Trophoblast cell (in vitro differentiated cells and primary cell): ENCODE measurements around the gene EXD3.

Experiments
- DNase-seq, 2 donors: peaks; one replicate each; pipeline ENCODE4 v3.0.0-alpha.2; 2016
- H2AFZ ChIP-seq: 2 replicates; pipeline ENCODE4 v1.6.1; 2013; ENCODE audit warnings: low read length, moderate library complexity, mild to moderate bottlenecking; ENCODE audit not compliant: insufficient read depth, poor library complexity
- H2AK5ac ChIP-seq: 2 replicates; pipeline ENCODE4 v1.6.1; 2013; ENCODE audit warnings: mild to moderate bottlenecking, low read length
- H2BK120ac ChIP-seq: 2 replicates; pipeline ENCODE4 v1.6.1; 2013; ENCODE audit warnings: low read length, mild to moderate bottlenecking, moderate library complexity; ENCODE audit not compliant: insufficient read depth, poor library complexity
- H2BK12ac ChIP-seq: 2 replicates; pipeline ENCODE4 v1.6.1; 2013; ENCODE audit warnings: mild to moderate bottlenecking, low read length, moderate library complexity
- H2BK5ac ChIP-seq: 2 replicates; pipeline ENCODE4 v1.6.1; 2013; ENCODE audit warnings: low read length, low read depth, moderate library complexity, mild to moderate bottlenecking; ENCODE audit not compliant: poor library complexity
- H3K14ac ChIP-seq: 2 replicates; pipeline ENCODE4 v1.6.1; 2013; ENCODE audit warnings: mild to moderate bottlenecking, low read length
- H3K18ac ChIP-seq: 2 replicates; pipeline ENCODE4 v1.6.1; 2013; ENCODE audit warnings: mild to moderate bottlenecking, low read length
- H3K23ac ChIP-seq: 2 replicates; pipeline ENCODE4 v1.6.1; 2013; ENCODE audit warnings: low read length
- H3K27ac ChIP-seq: 2 replicates; pipeline ENCODE4 v1.5.1; 2013; ENCODE audit warnings: low read depth, mild to moderate bottlenecking, inconsistent platforms, low read length, moderate library complexity
- H3K27me3 ChIP-seq: 2 replicates; pipeline ENCODE4 v1.6.1; 2013; ENCODE audit warnings: inconsistent platforms, mild to moderate bottlenecking, low read length, moderate library complexity; ENCODE audit not compliant: insufficient read depth
- H3K36me3 ChIP-seq, 2 experiments: 1 replicate in 1 of 2; 2 replicates in 1 of 2; pipeline ENCODE4 v1.6.1; 2013; ENCODE audit warnings: low read length in 2 of 2, mild to moderate bottlenecking in 2 of 2, moderate library complexity in 1 of 2; ENCODE audit not compliant: insufficient read depth in 2 of 2, control insufficient read depth in 1 of 2
- H3K4ac ChIP-seq: 2 replicates; pipeline ENCODE4 v1.6.1; 2013; ENCODE audit warnings: low read depth, mild to moderate bottlenecking, low read length, moderate library complexity
- H3K4me1 ChIP-seq, 2 experiments: 1 replicate in 1 of 2; 2 replicates in 1 of 2; pipeline ENCODE4 v1.6.1; 2013; ENCODE audit warnings: low read length in 2 of 2, mild to moderate bottlenecking in 2 of 2, moderate library complexity in 1 of 2; ENCODE audit not compliant: insufficient read depth in 2 of 2, control insufficient read depth in 1 of 2
- H3K4me2 ChIP-seq: 2 replicates; pipeline ENCODE4 v1.6.1; 2013; ENCODE audit warnings: inconsistent platforms, mild to moderate bottlenecking, low read length, moderate library complexity
- H3K4me3 ChIP-seq: 2 replicates; pipeline ENCODE4 v1.5.1; 2013; ENCODE audit warnings: mild to moderate bottlenecking, low read depth, low read length, inconsistent platforms
- H3K79me1 ChIP-seq: one replicate; pipeline ENCODE4 v1.6.1; 2013; ENCODE audit warnings: low read length
- H3K79me2 ChIP-seq: 2 replicates; pipeline ENCODE4 v1.6.1; 2013; ENCODE audit warnings: low read length, mild to moderate bottlenecking; ENCODE audit not compliant: control insufficient read depth, insufficient read depth, poor library complexity
- H3K9ac ChIP-seq: 2 replicates; pipeline ENCODE4 v1.6.1; 2013; ENCODE audit warnings: mild to moderate bottlenecking, low read length
- H3K9me3 ChIP-seq: 2 replicates; pipeline ENCODE4 v1.6.1; 2013; ENCODE audit warnings: low read depth, mild to moderate bottlenecking, control low read depth, inconsistent platforms, low read length; ENCODE audit not compliant: insufficient read depth
- H4K12ac ChIP-seq: 2 replicates; pipeline ENCODE4 v1.6.1; 2013; ENCODE audit warnings: low read depth, mild to moderate bottlenecking, low read length, moderate library complexity
- H4K8ac ChIP-seq: 2 replicates; pipeline ENCODE4 v1.6.1; 2013; ENCODE audit warnings: low read depth, mild to moderate bottlenecking, low read length, moderate library complexity
- H4K91ac ChIP-seq: one replicate; pipeline ENCODE4 v1.6.1; 2013; ENCODE audit warnings: low read depth, mild to moderate bottlenecking, low read length, moderate library complexity
- WGBS: extraction: QIAGEN DNeasy Blood & Tissue Kit; methylation state at CpG from one replicate; pipeline ENCODE4 v1.1.7; 2013; ENCODE audit warnings: missing lambda C conversion rate; ENCODE audit not compliant: insufficient read length, insufficient coverage; ENCODE audit errors: extremely low coverage; 5-methylcytosine and 5-hydroxymethylcytosine counted together

The EXD3 gene

DNA sequence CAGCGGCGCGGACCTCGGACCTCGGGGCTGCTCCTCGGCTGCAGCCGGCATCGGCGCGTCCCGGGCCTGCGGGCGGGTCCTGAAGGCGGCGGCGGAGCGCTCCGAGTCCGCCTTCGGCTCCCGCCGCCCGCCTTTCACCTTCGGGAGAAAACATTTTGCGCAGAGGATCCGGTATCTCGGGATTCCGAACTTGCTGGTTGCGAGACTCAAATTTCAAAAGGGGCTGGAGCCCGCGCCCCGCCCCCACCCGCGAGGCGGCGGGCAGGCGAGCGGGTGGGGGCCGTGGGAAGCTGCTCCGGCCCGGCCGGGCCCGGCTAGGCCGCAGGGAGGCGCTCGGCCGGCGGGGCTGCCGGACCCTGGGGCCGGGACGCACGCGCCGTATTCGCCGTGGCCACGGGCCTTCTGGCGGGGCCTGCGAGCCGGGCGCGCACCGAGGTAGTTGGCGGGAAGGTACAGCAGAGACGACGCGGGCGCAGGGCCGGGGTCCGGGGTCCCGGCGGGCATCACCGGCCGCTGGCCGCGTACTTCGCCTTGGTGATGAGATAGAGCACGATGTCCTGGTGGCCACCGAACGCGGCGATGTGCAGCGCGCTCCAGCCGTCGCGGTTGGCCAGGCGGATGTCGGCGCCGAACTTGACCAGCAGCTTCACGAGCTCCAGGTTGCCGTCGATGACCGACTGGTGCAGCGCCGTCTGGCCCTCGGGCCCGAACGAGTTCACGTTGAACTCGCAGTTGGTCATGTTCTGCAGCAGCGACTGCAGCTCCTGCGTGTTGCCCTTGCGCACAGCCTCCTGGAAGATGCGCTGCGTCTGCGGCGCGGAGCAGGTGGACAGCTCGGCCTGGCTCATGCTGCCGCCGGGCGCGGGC lies 121.6 kb downstream of the EXD3 start:
- Histone ChIP-seq H3K79me1 (peaks cover 2% of the 10 kb centered on the region), H2BK120ac (no peak overlapping the region), H4K8ac (no peak overlapping the region), H3K9ac (peak overlapping the region; percentile 54), H3K4ac (no peak overlapping the region), H2AFZ (peak overlapping the region; percentile 35), H3K79me2 (no peaks in the 10 kb centered on the region), H2BK12ac (no peak overlapping the region), H3K36me3 (no peaks in the 10 kb centered on the region), H4K12ac (no peak overlapping the region), H3K27me3 (peaks cover 10% of the 10 kb centered on the region), H3K27ac (no peak overlapping the region), H4K91ac (no peak overlapping the region), H3K4me2 (peak overlapping the region; percentile 70), H3K9me3 (no peaks in the 10 kb centered on the region), H3K23ac (no peak overlapping the region), H3K4me1 (peaks cover 12 to 27% of the 10 kb centered on the region in 2 experiments), H3K4me3 (peak overlapping the region; percentile 47), H3K18ac (no peak overlapping the region), H3K14ac (peak overlapping the region; percentile 11), H2AK5ac (no peak overlapping the region), H2BK5ac (no peak overlapping the region)
- no CpG with 5 or more reads among the region's 115 CpGs for WGBS
- peak; percentile 32 to 66 for DNase-seq

DNA sequence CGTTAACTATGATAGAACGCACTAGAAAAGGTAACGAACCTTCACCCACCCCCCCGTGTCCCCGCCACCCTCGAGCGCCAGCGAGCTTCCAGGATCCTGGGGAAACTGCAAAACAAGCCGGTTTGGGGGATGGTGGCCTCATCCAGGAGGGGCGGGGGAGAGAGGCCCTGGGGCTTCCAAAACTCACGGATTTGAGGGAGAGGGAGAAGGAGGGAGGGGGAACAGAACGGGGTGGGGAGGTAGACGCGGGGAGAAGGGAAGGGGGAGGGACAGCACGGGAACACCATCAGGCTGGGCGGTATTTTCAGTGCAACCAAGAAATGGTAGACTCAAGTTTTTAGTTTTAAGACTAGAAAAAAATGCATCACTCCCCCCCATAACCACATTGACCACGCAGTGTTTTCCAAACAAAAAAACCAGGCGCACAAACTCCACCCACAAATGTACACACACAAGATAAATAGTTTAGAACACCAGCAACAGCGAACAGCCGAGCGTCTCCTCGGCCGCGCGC lies 122.3 kb downstream of the EXD3 start:
- Histone ChIP-seq H3K79me1 (peaks cover 2% of the 10 kb centered on the region), H3K36me3 (no peaks in the 10 kb centered on the region), H2BK12ac (no peak overlapping the region), H3K23ac (no peak overlapping the region), H2BK5ac (no peak overlapping the region), H2BK120ac (no peak overlapping the region), H3K4ac (no peak overlapping the region), H3K27me3 (peaks cover 10% of the 10 kb centered on the region), H3K79me2 (no peaks in the 10 kb centered on the region), H4K12ac (no peak overlapping the region), H3K4me1 (peaks cover 12 to 26% of the 10 kb centered on the region in 2 experiments), H4K91ac (no peak overlapping the region), H2AK5ac (no peak overlapping the region), H3K14ac (no peak overlapping the region), H3K9ac (no peak overlapping the region), H3K4me2 (peak overlapping the region; percentile 70), H3K4me3 (peak overlapping the region; percentile 16), H3K27ac (no peak overlapping the region), H3K18ac (no peak overlapping the region), H3K9me3 (no peaks in the 10 kb centered on the region), H4K8ac (no peak overlapping the region), H2AFZ (peak overlapping the region; percentile 35)
- no CpG with 5 or more reads among the region's 25 CpGs for WGBS
- no peak for DNase-seq

DNA sequence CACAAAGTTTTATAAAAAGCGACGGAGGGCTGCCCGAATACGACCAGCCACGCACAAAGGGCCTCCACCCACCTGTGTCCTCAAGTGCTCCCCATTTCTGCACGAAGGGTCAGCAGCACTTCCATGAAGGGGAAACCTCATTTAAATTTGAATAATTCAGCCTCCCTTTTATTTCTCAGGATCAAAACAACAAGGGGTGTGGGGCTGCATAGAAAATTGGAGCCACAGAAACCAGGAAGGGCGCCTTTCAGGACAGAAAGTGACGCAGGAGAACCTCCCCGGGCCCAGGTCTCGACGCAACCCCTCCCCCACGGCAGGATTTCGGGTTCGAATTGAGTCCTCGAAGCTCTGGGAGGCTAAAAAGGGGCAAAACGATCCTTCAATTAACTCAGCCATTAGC lies 123.0 kb downstream of the EXD3 start:
- no peak overlapping the region for H3K23ac ChIP-seq
- no peak overlapping the region for H3K4me3 ChIP-seq
- H2AFZ ChIP-seq = no peak overlapping the region
- no peak overlapping the region for H3K14ac ChIP-seq
- H4K91ac ChIP-seq = no peak overlapping the region
- WGBS = no CpG with 5 or more reads among the region's 16 CpGs
- H3K4me2 ChIP-seq = no peak overlapping the region
- no peak overlapping the region for H2BK120ac ChIP-seq
- no peaks in the 10 kb centered on the region for H3K79me2 ChIP-seq
- H4K8ac ChIP-seq = no peak overlapping the region
- H3K79me1 ChIP-seq = peaks cover 2% of the 10 kb centered on the region
- peaks cover 12% of the 10 kb centered on the region for H3K27me3 ChIP-seq
- H2BK12ac ChIP-seq = no peak overlapping the region
- no peak overlapping the region for H3K18ac ChIP-seq
- H3K9me3 ChIP-seq = peaks cover under 1% of the 10 kb centered on the region
- no peak for DNase-seq
- H3K27ac ChIP-seq = no peak overlapping the region
- H2AK5ac ChIP-seq = no peak overlapping the region
- no peak overlapping the region for H4K12ac ChIP-seq
- H3K9ac ChIP-seq = no peak overlapping the region
- no peaks in the 10 kb centered on the region for H3K36me3 ChIP-seq
- H2BK5ac ChIP-seq = no peak overlapping the region
- peaks cover 12 to 27% of the 10 kb centered on the region in 2 experiments for H3K4me1 ChIP-seq
- H3K4ac ChIP-seq = no peak overlapping the region

DNA sequence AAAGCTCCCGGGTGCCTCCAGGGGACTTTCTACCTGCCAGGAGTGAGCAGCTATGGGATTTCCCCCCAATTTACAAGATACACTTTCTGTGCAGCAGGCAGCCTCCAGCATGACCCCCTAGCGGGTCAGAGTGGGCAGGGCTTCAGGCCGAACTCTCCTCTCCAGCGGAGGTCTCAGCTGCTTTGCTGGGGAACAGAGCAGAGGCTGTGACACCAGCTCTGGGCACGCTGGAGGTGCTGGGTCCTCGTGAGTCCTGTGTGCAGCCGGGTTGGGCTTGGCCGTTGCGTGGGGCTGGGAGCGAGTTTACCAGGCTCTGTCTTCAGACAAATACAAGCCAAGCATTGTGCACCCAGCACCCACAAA lies 123.8 kb downstream of the EXD3 start:
- DNase-seq = no peak
- H4K91ac ChIP-seq = no peak overlapping the region

More for the DNA sequence above, 123.8 kb downstream of the EXD3 start:
- Histone ChIP-seq H3K23ac (no peak overlapping the region), H2BK12ac (no peak overlapping the region), H4K8ac (no peak overlapping the region), H3K14ac (no peak overlapping the region), H2AFZ (no peak overlapping the region), H3K9me3 (peaks cover 7% of the 10 kb centered on the region), H3K9ac (no peak overlapping the region), H3K4ac (no peak overlapping the region), H4K12ac (no peak overlapping the region), H3K4me3 (no peak overlapping the region), H3K79me1 (peaks cover 2% of the 10 kb centered on the region), H3K4me1 (peaks cover 12 to 28% of the 10 kb centered on the region in 2 experiments), H3K27ac (no peak overlapping the region), H2BK120ac (no peak overlapping the region), H3K18ac (no peak overlapping the region), H3K4me2 (no peak overlapping the region), H2AK5ac (no peak overlapping the region), H3K27me3 (peaks cover 12% of the 10 kb centered on the region), H3K79me2 (no peaks in the 10 kb centered on the region), H3K36me3 (no peaks in the 10 kb centered on the region), H2BK5ac (no peak overlapping the region)
- no CpG with 5 or more reads among the region's 10 CpGs for WGBS
